HCT116 (cell line): ENCODE data around the gene TTLL7.

Source experiments
- CTCF ChIP-seq, 3 experiments: fragments of 200-600 bp in 1 of 3; sonication (generic) in 1 of 3; IDR thresholded peaks in 2 of 3; conservative IDR thresholded peaks in 1 of 3; 2 replicates each; pipeline ENCODE4 v1.5.1; 2012 to 2017; ENCODE audit warnings: low read depth in 2 of 3, low read length in 2 of 3, antibody characterized with exemption in 1 of 3, borderline replicate concordance in 1 of 3, control low read depth in 1 of 3, mild to moderate bottlenecking in 1 of 3, mixed read lengths in 1 of 3, mixed run types in 1 of 3, moderate library complexity in 1 of 3; ENCODE audit not compliant: insufficient read depth in 1 of 3
- EZH2phosphoT487 ChIP-seq: fragments of 200-600 bp; IDR thresholded peaks from 2 replicates; pipeline ENCODE4 v1.6.1; 2018; ENCODE audit warnings: antibody characterized with exemption, borderline replicate concordance
- MAX ChIP-seq: IDR thresholded peaks from 2 replicates; pipeline ENCODE4 v1.6.1; 2012
- POLR2A ChIP-seq: IDR thresholded peaks from 2 replicates; pipeline ENCODE4 v1.7.0; 2011; ENCODE audit warnings: borderline replicate concordance; ENCODE audit not compliant: insufficient read depth, insufficient read length; ENCODE audit errors: extremely low read depth
- ZFX ChIP-seq: fragments of 450-650 bp; IDR thresholded peaks from 2 replicates; pipeline ENCODE4 v1.6.1; 2017
- TF ChIP-seq, protein P1 (sequence below): IDR thresholded peaks from 2 replicates; pipeline ENCODE4 v1.6.1; 2012

DNA sequence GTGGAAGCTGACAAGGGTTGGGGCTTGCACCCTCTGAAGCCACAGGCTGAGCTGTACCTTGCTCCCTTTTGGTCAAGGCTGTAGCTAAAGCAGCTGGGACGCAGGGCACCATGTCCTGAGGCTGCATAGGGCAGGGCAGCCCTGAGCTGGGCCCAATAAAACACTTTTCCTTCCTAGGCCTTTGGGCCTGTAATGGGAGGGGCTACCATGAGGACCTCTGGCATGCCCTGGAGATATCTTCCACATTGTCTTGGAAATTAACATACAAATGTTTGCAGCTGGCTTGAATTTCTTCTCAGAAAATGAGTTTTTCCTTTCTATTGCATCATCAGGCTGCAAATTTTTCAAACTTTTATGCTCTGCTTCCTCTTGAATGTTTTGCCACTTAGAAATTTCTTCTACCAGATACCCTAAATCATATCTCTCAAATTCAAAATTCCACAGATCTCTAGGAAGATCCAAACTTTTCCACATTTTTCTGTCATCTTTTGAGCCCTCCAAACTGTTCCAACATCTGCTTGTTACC lies 32.9 kb upstream of the TTLL7 start:
- TF ChIP-seq CTCF (IDR thresholded peaks at IDR 0.05 in 2 of 3, conservative IDR thresholded peaks at IDR 0.05 in 1 of 3; ENCODE audit: borderline replicate concordance in 1 of 3, insufficient read depth in 1 of 3, low read depth in 2 of 3, low read length in 2 of 3) (no peak), ZFX (no peak), POLR2A (no peak), MAX (no peak), EZH2phosphoT487 (no peak)
- TF ChIP-seq, protein P1, sequence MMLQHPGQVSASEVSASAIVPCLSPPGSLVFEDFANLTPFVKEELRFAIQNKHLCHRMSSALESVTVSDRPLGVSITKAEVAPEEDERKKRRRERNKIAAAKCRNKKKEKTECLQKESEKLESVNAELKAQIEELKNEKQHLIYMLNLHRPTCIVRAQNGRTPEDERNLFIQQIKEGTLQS: no peak
